ENCODE measurements around the gene TRPC4AP. TPM values are rescaled to one million over a fixed set of nuclear protein-coding genes. Genes with fewer than 3 reads are reported as not detected.

TRPC4AP gene
- total RNA-seq, 1 donor from 2014 or later, result 30.7 TPM

- Histone ChIP-seq H3K27me3 (ENCODE audit: low read depth) (no peaks in the 10 kb centered on the region), H3K27ac (replicated peaks) (peak overlapping the region; percentile 93), H3K4me1 (peaks cover 36% of the 10 kb centered on the region), H3K4me3 (peak overlapping the region; percentile 72), H3K36me3 (peaks cover 7% of the 10 kb centered on the region), H3K9me3 (replicated peaks) (no peaks in the 10 kb centered on the region)
- no peak for DNase-seq
- intact Hi-C loops (cut with micrococcal nuclease), result no loop called here
- TF ChIP-seq CTCF (IDR thresholded peaks at IDR 0.05; ENCODE audit: borderline replicate concordance), result no peak
Observed at GRCh38 chr20:34978092-34978744, 114.4 kb downstream of the TRPC4AP start.

GRCh38 chr20:34977365-34978091 lies 115.1 kb downstream of the TRPC4AP start:
- intact Hi-C loops (cut with micrococcal nuclease), result no loop called here
- Histone ChIP-seq H3K27me3 (ENCODE audit: low read depth) (no peaks in the 10 kb centered on the region), H3K4me1 (peaks cover 29% of the 10 kb centered on the region), H3K4me3 (peak overlapping the region; percentile 72), H3K36me3 (peaks cover 7% of the 10 kb centered on the region), H3K9me3 (replicated peaks) (no peaks in the 10 kb centered on the region), H3K27ac (replicated peaks) (peak overlapping the region; percentile 93)
- DNase-seq, result peak; percentile 80
- no peak for TF ChIP-seq CTCF (IDR thresholded peaks at IDR 0.05; ENCODE audit: borderline replicate concordance)

GRCh38 chr20:34976286-34976685 lies 116.3 kb downstream of the TRPC4AP start:
- Histone ChIP-seq H3K4me3 (no peak overlapping the region), H3K36me3 (peaks cover 7% of the 10 kb centered on the region), H3K4me1 (peaks cover 21% of the 10 kb centered on the region), H3K27me3 (ENCODE audit: low read depth) (no peaks in the 10 kb centered on the region), H3K9me3 (replicated peaks) (no peaks in the 10 kb centered on the region), H3K27ac (replicated peaks) (peak overlapping the region; percentile 93)
- no peak for DNase-seq
- intact Hi-C loops (cut with micrococcal nuclease), result no loop called here
- TF ChIP-seq CTCF (IDR thresholded peaks at IDR 0.05; ENCODE audit: borderline replicate concordance), result no peak

GRCh38 chr20:34974246-34974645 lies 118.4 kb downstream of the TRPC4AP start:
- H3K36me3 ChIP-seq, result no peaks in the 10 kb centered on the region
- no peak for DNase-seq
- H3K27me3 ChIP-seq (ENCODE audit: low read depth), result no peaks in the 10 kb centered on the region
- peaks cover 28% of the 10 kb centered on the region for H3K4me1 ChIP-seq
- H3K27ac ChIP-seq (replicated peaks), result no peak overlapping the region
- H3K9me3 ChIP-seq (replicated peaks), result no peaks in the 10 kb centered on the region
- intact Hi-C loops (cut with micrococcal nuclease), result no loop called here
- no peak for TF ChIP-seq CTCF (IDR thresholded peaks at IDR 0.05; ENCODE audit: borderline replicate concordance)
- H3K4me3 ChIP-seq, result no peak overlapping the region

- intact Hi-C loops (cut with micrococcal nuclease), result no loop called here
- no peak for TF ChIP-seq CTCF (IDR thresholded peaks at IDR 0.05; ENCODE audit: borderline replicate concordance)
Observed at GRCh38 chr20:34971561-34972235, 120.9 kb downstream of the TRPC4AP start.

More at GRCh38 chr20:34971561-34972235, 120.9 kb downstream of the TRPC4AP start:
- Histone ChIP-seq H3K27ac (replicated peaks) (no peak overlapping the region), H3K4me3 (no peak overlapping the region), H3K27me3 (ENCODE audit: low read depth) (no peaks in the 10 kb centered on the region), H3K4me1 (peaks cover 30% of the 10 kb centered on the region), H3K36me3 (no peaks in the 10 kb centered on the region), H3K9me3 (replicated peaks) (no peaks in the 10 kb centered on the region)
- DNase-seq, result no peak
